ENCODE results near the gene RTTN. TPM values are rescaled to one million over a fixed set of nuclear protein-coding genes. Genes with fewer than 3 reads are reported as not detected.

The RTTN gene
- total and polyA plus RNA-seq, 2 experiments from 2014 or later: 7.2 to 31.0 TPM

DNA sequence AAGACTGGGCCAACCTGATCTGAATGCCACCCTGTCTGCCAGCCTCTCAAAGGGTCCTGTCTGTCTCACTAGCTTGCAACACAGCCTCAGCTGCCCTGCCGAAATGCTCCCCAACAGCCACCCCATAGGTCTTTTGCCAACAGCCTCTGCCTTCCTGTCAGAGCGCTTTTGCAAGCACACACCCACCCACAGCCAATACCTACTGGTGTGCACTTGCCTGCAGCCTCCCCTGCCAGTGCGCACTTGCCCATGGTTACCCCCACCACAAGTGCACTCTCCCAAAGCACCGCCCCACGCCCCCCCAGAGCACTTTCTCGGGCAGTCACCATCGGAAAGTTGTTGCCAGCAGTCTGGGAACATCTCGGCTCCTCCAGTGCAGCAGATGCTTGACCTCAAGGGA, 48.6 kb downstream of the RTTN start (continued):
- TF ChIP-seq ZNF462 (CRISPR knock-in tag; IDR thresholded peaks at IDR 0.05) (no peak), EZH2 (IDR thresholded peaks at IDR 0.05; ENCODE audit: low read depth, unreplicated experiment) (no peak), JUNB (IDR thresholded peaks at IDR 0.05; ENCODE audit: unreplicated experiment) (no peak), ZNF114 (CRISPR knock-in tag; IDR thresholded peaks at IDR 0.05) (no peak), NANOG (IDR thresholded peaks at IDR 0.05; ENCODE audit: borderline replicate concordance) (no peak), STAT1 (IDR thresholded peaks at IDR 0.05; ENCODE audit: unreplicated experiment) (no peak)
- TF ChIP-seq, protein P1, sequence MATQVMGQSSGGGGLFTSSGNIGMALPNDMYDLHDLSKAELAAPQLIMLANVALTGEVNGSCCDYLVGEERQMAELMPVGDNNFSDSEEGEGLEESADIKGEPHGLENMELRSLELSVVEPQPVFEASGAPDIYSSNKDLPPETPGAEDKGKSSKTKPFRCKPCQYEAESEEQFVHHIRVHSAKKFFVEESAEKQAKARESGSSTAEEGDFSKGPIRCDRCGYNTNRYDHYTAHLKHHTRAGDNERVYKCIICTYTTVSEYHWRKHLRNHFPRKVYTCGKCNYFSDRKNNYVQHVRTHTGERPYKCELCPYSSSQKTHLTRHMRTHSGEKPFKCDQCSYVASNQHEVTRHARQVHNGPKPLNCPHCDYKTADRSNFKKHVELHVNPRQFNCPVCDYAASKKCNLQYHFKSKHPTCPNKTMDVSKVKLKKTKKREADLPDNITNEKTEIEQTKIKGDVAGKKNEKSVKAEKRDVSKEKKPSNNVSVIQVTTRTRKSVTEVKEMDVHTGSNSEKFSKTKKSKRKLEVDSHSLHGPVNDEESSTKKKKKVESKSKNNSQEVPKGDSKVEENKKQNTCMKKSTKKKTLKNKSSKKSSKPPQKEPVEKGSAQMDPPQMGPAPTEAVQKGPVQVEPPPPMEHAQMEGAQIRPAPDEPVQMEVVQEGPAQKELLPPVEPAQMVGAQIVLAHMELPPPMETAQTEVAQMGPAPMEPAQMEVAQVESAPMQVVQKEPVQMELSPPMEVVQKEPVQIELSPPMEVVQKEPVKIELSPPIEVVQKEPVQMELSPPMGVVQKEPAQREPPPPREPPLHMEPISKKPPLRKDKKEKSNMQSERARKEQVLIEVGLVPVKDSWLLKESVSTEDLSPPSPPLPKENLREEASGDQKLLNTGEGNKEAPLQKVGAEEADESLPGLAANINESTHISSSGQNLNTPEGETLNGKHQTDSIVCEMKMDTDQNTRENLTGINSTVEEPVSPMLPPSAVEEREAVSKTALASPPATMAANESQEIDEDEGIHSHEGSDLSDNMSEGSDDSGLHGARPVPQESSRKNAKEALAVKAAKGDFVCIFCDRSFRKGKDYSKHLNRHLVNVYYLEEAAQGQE (IDR thresholded peaks at IDR 0.05; ENCODE audit: unreplicated experiment): no peak
- TF ChIP-seq, protein P2, sequence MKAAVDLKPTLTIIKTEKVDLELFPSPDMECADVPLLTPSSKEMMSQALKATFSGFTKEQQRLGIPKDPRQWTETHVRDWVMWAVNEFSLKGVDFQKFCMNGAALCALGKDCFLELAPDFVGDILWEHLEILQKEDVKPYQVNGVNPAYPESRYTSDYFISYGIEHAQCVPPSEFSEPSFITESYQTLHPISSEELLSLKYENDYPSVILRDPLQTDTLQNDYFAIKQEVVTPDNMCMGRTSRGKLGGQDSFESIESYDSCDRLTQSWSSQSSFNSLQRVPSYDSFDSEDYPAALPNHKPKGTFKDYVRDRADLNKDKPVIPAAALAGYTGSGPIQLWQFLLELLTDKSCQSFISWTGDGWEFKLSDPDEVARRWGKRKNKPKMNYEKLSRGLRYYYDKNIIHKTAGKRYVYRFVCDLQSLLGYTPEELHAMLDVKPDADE (IDR thresholded peaks at IDR 0.05): no peak

Measured in GM23338 (cell line).